Esophagus muscularis mucosa (tissue), 4 donors: Measurements from ENCODE around the gene NTN4. TPM values are rescaled to one million over a fixed set of nuclear protein-coding genes. Genes with fewer than 3 reads are reported as not detected.
"Not testable (repeated sequence)": the region's sequence is repeated elsewhere in the genome, so short reads cannot be mapped to it uniquely, and the experiment has no call there.

Source experiments
- DNase-seq: peaks from one replicate; pipeline ENCODE4 v3.0.0-alpha.2; 2017; ENCODE audit errors: extremely low spot score
- H3K27ac ChIP-seq, 4 donors: fragments of 200-600 bp; sonication (generic); replicated peaks in 1 of 4; 1 replicate in 3 of 4; 2 replicates in 1 of 4; pipeline ENCODE4 v1.5.1; 2016 to 2019; ENCODE audit warnings: mild to moderate bottlenecking in 1 of 4
- H3K27me3 ChIP-seq, 4 donors: fragments of 200-600 bp; sonication (generic); one replicate each; pipeline versions ENCODE4 v1.5.1 to v1.6.0; 2016 to 2019
- H3K36me3 ChIP-seq, 4 donors: fragments of 200-600 bp; sonication (generic); one replicate each; pipeline ENCODE4 v1.5.1; 2016 to 2019
- H3K4me1 ChIP-seq, 4 donors: fragments of 200-600 bp; sonication (generic); one replicate each; pipeline ENCODE4 v1.5.1; 2016 to 2019
- H3K4me3 ChIP-seq, 4 donors: fragments of 200-600 bp; sonication (generic); 1 replicate in 2 of 4; 2 replicates in 2 of 4; pipeline ENCODE4 v1.5.1; 2016 to 2019; ENCODE audit warnings: mild to moderate bottlenecking in 4 of 4, moderate library complexity in 1 of 4
- H3K9me3 ChIP-seq, 4 donors: fragments of 200-600 bp; sonication (generic); 1 replicate in 3 of 4; 2 replicates in 1 of 4; pipeline ENCODE4 v1.5.1; 2016 to 2019
- CTCF ChIP-seq, 3 experiments: fragments of 200-600 bp in 2 of 3; fragments of 450-650 bp in 1 of 3; sonication (generic) in 2 of 3; IDR thresholded peaks; one replicate each; pipeline ENCODE4 v1.5.1; 2017 to 2019; ENCODE audit warnings: antibody characterized with exemption in 3 of 3, mild to moderate bottlenecking in 2 of 3, moderate library complexity in 1 of 3
- EP300 ChIP-seq: sonication (generic); formaldehyde crosslinking; IDR thresholded peaks from one replicate; pipeline ENCODE4 v1.6.1; 2017; ENCODE audit warnings: antibody characterized with exemption
- POLR2A ChIP-seq: fragments of 450-650 bp; IDR thresholded peaks from one replicate; pipeline ENCODE4 v1.6.1; 2017; ENCODE audit warnings: antibody characterized with exemption, moderate library complexity, mild to moderate bottlenecking, low read depth
- POLR2AphosphoS5 ChIP-seq, 2 donors: sonication (generic); formaldehyde crosslinking; IDR thresholded peaks; one replicate each; pipeline ENCODE4 v1.6.1; 2017; ENCODE audit warnings: antibody characterized with exemption in 2 of 2
- WGBS: methylation state at CpG from one replicate; pipeline ENCODE4 v1.1.5; 2018; 5-methylcytosine and 5-hydroxymethylcytosine counted together
- intact Hi-C: fragments of 100-400 bp; cut with DNase I; formaldehyde crosslinking; loops from one replicate; pipeline ENCODE4 v1.15.1; 2023
- total RNA-seq, 4 donors: library from RNA; depleted of rRNA; stranded (reverse); fragments of >200 nt; gene quantifications; one replicate each; pipeline versions ENCODE4 v1.1.0 to v1.2.1, GENCODE V29; 2016

The NTN4 gene
- total RNA-seq, 4 donors from 2014 or later: 46.7 to 73.1 (median 52.7) TPM

DNA sequence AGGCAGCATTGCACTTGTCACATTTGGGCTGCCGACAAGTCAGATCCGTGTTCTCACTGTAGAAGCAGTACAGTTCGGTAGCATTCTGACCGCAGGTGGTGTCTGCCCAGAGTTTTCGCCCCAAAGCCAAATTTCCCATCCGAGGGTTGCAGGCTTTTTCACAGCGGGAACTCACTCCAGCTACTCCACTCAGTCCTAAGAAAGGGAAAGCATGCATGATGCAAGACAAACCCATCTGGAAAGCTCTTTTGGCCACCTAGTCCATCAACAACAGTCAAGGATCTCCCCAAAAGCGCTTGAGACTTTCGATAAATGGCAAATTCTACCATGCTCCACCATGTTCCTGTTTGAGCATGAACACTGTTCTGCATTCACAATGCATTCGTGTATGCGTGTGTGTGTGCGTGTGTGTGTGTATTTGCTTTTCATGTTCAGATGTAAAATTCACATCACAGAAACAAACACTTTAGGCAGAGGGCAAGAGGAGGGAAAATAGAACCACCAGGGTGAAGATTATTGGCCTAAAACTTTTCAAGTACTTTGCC is 3.2 kb downstream of the NTN4 start:
- Histone ChIP-seq H3K27ac (no peak overlapping the region), H3K4me1 (peaks cover 40 to 87% (median 74%) of the 10 kb centered on the region in 4 donors), H3K27me3 (no peaks in the 10 kb centered on the region), H3K9me3 (no peaks in the 10 kb centered on the region), H3K36me3 (peaks cover 0 to 28% (median 2%) of the 10 kb centered on the region in 4 donors), H3K4me3 (no peak overlapping the region)
- intact Hi-C loops: no loop called here
- no peak for TF ChIP-seq POLR2A
- no peak for TF ChIP-seq POLR2AphosphoS5 (IDR thresholded peaks at IDR 0.05)
- no peak for TF ChIP-seq CTCF (IDR thresholded peaks at IDR 0.05)
- no peak for TF ChIP-seq EP300
- WGBS: 95% methylated on average over 12 of the region's 12 CpGs
- DNase-seq: no peak

DNA sequence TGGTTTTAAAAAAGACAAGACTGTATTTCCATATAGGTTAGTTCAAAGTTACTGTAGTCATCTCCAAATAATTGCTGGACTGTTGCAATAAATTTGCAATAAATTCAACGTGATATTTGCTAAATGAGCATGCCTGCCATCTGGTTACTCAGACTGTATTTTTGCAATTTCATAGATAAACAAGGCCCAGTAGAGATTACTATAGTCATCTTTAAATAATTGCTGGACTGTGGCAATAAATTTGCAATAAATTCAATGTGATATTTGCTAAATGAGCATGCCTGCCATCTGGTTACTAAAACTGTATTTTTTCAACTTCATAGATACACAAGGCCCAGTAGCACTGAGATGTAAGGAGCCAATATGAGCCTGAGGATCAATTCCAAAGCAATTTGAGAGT is 5.6 kb downstream of the NTN4 start:
- H3K27ac ChIP-seq: no peak overlapping the region
- H3K4me3 ChIP-seq: no peak overlapping the region
- H3K27me3 ChIP-seq: no peaks in the 10 kb centered on the region
- TF ChIP-seq POLR2AphosphoS5 (IDR thresholded peaks at IDR 0.05) (no peak), CTCF (IDR thresholded peaks at IDR 0.05) (no peak), POLR2A (no peak), EP300 (no peak)
- DNase-seq: no peak
- intact Hi-C loops: no loop called here
- no peaks in the 10 kb centered on the region for H3K9me3 ChIP-seq
- peaks cover 0 to 31% (median 2%) of the 10 kb centered on the region in 4 donors for H3K36me3 ChIP-seq
- peaks cover 46 to 76% (median 73%) of the 10 kb centered on the region in 4 donors for H3K4me1 ChIP-seq
- 71% methylated on average over 1 of the region's 1 CpG for WGBS

- Histone ChIP-seq H3K36me3 (peaks cover 0 to 31% (median 2%) of the 10 kb centered on the region in 4 donors), H3K9me3 (no peaks in the 10 kb centered on the region), H3K27me3 (no peaks in the 10 kb centered on the region), H3K27ac (no peak overlapping the region), H3K4me3 (no peak overlapping the region), H3K4me1 (peaks cover 45 to 70% (median 69%) of the 10 kb centered on the region in 4 donors)
- TF ChIP-seq CTCF (IDR thresholded peaks at IDR 0.05) (no peak), EP300 (no peak), POLR2A (no peak), POLR2AphosphoS5 (IDR thresholded peaks at IDR 0.05) (no peak)
- intact Hi-C loops: no loop called here
- 79% methylated on average over 4 of the region's 4 CpGs for WGBS
- no peak for DNase-seq
Observed at GRCh38 chr12:95784286-95784685, 6.3 kb downstream of the NTN4 start.

DNA sequence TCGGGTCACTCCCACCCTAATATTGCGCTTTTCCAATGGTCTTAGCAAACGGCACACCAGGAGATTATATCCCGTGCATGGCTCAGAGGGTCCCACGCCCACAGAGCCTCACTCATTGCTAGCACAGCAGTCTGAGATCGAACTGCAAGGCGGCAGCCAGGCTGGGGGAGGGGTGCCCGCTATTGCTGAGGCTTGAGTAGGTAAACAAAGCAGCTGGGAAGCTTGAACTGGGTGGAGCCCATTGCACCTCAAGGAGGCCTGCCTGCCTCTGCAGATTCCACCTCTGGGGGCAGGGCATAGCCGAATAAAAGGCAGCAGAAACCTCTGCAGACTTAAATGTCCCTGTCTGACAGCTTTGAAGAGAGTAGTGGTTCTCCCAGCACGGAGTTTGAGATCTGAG is 15.1 kb downstream of the NTN4 start:
- H3K4me3 ChIP-seq, DNase-seq, H3K27ac ChIP-seq, H3K27me3 ChIP-seq, intact Hi-C loops, H3K9me3 ChIP-seq: not testable (repeated sequence)
- peaks cover 3 to 14% (median 7%) of the 10 kb centered on the region in 4 donors for H3K4me1 ChIP-seq
- WGBS: 85% methylated on average over 9 of the region's 10 CpGs
- peaks cover 0 to 15% (median 3%) of the 10 kb centered on the region in 4 donors for H3K36me3 ChIP-seq

DNA sequence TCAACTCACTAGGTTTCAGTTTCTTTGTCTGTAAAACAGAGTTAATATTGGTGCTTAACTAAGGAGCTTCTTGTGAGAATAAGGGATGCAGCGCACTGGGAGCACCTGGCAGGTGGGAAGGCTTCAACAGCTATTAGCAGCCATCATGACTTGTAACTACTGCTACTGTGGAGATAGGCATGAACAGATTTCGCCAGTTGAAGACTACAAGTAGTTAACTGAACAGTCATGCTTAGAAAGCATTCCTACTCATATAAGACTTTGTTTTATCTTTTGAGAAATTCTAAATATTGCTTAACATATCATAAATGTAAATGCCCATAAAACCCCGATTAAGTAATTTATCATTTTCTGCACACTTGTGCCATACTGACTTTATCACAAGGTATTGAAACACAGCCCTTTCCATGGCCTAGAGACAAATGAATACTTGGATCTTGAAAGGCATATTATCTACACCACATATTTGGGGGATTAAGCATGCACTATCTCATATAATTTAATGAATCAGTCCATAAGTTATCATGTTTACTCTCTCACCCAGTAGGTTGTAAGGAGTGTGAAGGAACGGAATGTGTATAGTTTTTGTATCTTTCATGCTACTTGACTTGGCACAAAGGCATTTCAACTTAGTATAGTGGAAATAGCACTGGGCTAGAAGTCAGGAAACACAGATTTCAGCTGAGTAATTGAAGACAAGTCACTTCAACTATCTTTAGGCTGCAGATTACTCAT is 16.1 kb downstream of the NTN4 start:
- intact Hi-C loops: no loop called here
- peaks cover 0 to 15% (median 3%) of the 10 kb centered on the region in 4 donors for H3K36me3 ChIP-seq
- no peak for DNase-seq
- H3K27ac ChIP-seq: no peak overlapping the region
- H3K27me3 ChIP-seq: no peaks in the 10 kb centered on the region
- TF ChIP-seq EP300 (no peak), CTCF (IDR thresholded peaks at IDR 0.05) (no peak), POLR2AphosphoS5 (IDR thresholded peaks at IDR 0.05) (no peak), POLR2A (no peak)
- WGBS: 82% methylated on average over 4 of the region's 4 CpGs
- peaks cover 7 to 14% (median 9%) of the 10 kb centered on the region in 4 donors for H3K4me1 ChIP-seq
- H3K9me3 ChIP-seq: peaks cover 0 to 7% (median 0%) of the 10 kb centered on the region in 4 donors
- no peak overlapping the region for H3K4me3 ChIP-seq
